Measurements from ENCODE around the gene RBM23.

The RBM23 gene

DNA sequence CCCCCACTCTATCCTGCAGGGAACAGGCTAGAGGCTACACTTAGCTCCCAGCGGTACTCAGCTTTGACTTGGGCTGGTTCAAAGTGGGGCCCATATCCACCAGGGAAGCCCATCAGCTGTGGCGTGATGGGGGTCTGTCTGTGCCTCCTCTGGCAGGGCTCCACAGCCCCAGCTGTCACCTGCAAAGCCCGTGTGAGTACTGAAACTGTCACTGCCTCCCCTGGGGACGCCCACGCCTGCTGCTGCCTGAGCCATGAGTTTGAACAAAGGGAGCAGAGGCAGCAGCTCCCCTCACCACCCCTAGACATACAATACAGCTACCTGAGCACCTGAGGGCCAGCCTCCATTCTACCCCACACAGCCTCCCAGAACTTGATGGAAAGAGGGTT lies 31.0 kb downstream of the RBM23 start:
- H3K4me1 ChIP-seq: peaks cover 0 to 27% (median 15%) of the 10 kb centered on the region in 4 donors
- intact Hi-C loops (cut with DNase I; ENCODE audit: low total_unique reads): no loop called here
- TF ChIP-seq, protein P1, sequence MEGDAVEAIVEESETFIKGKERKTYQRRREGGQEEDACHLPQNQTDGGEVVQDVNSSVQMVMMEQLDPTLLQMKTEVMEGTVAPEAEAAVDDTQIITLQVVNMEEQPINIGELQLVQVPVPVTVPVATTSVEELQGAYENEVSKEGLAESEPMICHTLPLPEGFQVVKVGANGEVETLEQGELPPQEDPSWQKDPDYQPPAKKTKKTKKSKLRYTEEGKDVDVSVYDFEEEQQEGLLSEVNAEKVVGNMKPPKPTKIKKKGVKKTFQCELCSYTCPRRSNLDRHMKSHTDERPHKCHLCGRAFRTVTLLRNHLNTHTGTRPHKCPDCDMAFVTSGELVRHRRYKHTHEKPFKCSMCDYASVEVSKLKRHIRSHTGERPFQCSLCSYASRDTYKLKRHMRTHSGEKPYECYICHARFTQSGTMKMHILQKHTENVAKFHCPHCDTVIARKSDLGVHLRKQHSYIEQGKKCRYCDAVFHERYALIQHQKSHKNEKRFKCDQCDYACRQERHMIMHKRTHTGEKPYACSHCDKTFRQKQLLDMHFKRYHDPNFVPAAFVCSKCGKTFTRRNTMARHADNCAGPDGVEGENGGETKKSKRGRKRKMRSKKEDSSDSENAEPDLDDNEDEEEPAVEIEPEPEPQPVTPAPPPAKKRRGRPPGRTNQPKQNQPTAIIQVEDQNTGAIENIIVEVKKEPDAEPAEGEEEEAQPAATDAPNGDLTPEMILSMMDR (IDR thresholded peaks at IDR 0.05): no peak
- no peaks in the 10 kb centered on the region for H3K27me3 ChIP-seq
- H3K9me3 ChIP-seq: no peaks in the 10 kb centered on the region
- peak overlapping the region in 1 of 2 donors; percentile 68 for H3K27ac ChIP-seq
- H3K36me3 ChIP-seq: no peaks in the 10 kb centered on the region
- H3K4me3 ChIP-seq: peak overlapping the region in 1 of 2 donors; percentile 74
- DNase-seq: peak in 1 of 2 donors; percentile 53

DNA sequence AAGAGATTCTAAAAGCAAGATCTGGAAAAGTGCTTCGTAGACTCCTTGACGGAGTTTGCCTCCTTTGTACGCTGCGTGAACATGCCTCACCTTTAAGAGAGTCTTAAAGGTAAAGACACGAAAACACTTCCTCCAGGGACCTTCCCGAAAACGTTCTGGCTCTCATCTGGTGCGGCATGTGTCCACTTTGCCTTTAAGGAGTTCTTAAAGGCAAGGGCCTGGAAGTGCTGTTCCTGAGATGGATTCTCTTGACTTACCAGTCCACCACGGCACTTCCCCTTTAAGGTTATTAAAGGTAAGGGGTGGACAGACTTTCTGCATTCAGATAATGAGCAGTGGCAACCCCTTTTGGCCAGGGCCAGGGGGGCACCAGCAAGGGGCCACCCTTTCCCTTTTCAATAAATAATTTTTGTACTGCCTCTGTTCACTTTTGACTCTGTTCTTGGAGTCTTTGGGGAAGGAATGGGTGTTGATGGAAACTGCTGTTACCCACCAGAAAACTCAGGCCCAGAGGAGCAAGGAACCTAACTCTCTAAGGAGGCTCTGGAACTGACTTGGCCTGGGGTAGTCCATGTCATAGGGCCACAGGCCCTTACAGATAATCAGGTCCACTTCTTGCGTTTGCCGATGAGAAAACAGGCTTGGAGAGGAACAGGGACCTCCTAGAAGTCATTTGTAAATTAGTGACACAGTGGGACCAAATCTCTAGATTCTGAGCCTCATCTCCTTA lies 31.5 kb downstream of the RBM23 start:
- H3K4me1 ChIP-seq: peaks cover 0 to 31% (median 15%) of the 10 kb centered on the region in 4 donors
- peak in 1 of 2 donors; percentile 75 for DNase-seq
- peak overlapping the region; percentile 67 to 68 for H3K27ac ChIP-seq
- intact Hi-C loops (cut with DNase I; ENCODE audit: low total_unique reads): no loop called here
- H3K9me3 ChIP-seq: no peaks in the 10 kb centered on the region
- H3K4me3 ChIP-seq: peak overlapping the region; percentile 62 to 74
- TF ChIP-seq, protein P1 (IDR thresholded peaks at IDR 0.05): no peak
- H3K36me3 ChIP-seq: no peaks in the 10 kb centered on the region
- no peaks in the 10 kb centered on the region for H3K27me3 ChIP-seq

DNA sequence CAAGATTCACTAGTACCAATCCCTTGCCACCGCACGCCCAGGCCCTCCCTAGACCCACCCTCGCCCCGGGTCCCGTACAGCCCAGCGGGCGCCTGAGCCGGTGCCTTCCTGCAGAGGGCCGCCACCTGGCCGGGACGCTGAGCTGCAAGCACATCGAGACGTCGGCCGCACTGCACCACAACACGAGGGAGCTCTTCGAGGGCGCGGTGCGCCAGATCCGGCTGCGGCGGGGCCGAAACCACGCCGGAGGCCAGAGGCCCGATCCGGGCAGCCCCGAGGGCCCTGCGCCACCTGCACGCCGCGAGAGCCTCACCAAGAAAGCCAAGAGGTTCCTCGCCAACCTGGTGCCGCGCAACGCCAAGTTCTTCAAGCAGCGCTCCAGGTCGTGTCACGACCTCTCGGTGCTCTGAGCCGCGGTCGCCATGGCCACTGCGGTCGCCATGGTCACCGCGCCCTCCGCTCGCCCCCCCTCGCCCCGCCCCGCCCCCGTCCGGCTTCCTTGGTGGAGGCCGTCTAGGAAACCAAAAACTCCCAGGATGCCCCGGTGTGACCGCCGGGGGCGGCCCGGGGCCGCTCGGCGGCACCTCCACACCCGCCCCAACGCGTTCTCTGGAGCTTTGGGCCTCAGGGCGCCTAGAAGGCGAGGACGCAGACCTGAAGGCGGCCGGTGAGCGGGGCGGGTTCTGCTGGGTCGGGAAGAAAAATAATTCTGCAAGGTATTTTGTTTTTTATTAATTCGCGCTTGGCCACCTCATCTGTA lies 32.3 kb downstream of the RBM23 start:
- intact Hi-C loops (cut with DNase I; ENCODE audit: low total_unique reads): no loop called here
- Histone ChIP-seq H3K36me3 (no peaks in the 10 kb centered on the region), H3K4me1 (peaks cover 0 to 31% (median 15%) of the 10 kb centered on the region in 4 donors), H3K9me3 (no peaks in the 10 kb centered on the region), H3K27me3 (no peaks in the 10 kb centered on the region), H3K4me3 (peak overlapping the region; percentile 62 to 74), H3K27ac (peak overlapping the region; percentile 67 to 68)
- TF ChIP-seq, protein P1 (IDR thresholded peaks at IDR 0.05): no peak
- DNase-seq: peak; percentile 38 to 84

DNA sequence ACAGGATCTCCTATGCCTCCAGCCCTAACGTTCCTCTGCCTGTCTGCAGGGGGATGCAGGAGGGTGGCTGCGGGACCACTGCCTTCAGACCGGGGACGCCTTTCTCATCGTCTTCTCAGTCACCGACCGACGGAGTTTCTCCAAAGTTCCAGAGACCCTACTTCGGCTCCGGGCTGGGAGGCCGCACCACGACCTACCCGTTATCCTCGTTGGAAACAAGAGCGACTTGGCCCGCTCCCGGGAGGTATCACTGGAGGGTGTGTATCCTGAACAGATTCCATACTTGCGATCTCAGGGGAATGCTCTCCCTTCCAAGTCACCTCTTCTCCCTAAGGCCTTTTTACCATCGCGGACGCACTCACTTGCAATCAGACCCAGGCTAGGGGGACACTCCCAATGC lies 33.0 kb downstream of the RBM23 start:
- DNase-seq: peak in 1 of 2 donors; percentile 63
- Histone ChIP-seq H3K27ac (no peak overlapping the region), H3K4me3 (peak overlapping the region; percentile 62 to 74), H3K27me3 (no peaks in the 10 kb centered on the region), H3K36me3 (no peaks in the 10 kb centered on the region), H3K4me1 (peaks cover 0 to 31% (median 15%) of the 10 kb centered on the region in 4 donors), H3K9me3 (no peaks in the 10 kb centered on the region)
- intact Hi-C loops (cut with DNase I; ENCODE audit: low total_unique reads): no loop called here
- TF ChIP-seq, protein P1 (IDR thresholded peaks at IDR 0.05): no peak

DNA sequence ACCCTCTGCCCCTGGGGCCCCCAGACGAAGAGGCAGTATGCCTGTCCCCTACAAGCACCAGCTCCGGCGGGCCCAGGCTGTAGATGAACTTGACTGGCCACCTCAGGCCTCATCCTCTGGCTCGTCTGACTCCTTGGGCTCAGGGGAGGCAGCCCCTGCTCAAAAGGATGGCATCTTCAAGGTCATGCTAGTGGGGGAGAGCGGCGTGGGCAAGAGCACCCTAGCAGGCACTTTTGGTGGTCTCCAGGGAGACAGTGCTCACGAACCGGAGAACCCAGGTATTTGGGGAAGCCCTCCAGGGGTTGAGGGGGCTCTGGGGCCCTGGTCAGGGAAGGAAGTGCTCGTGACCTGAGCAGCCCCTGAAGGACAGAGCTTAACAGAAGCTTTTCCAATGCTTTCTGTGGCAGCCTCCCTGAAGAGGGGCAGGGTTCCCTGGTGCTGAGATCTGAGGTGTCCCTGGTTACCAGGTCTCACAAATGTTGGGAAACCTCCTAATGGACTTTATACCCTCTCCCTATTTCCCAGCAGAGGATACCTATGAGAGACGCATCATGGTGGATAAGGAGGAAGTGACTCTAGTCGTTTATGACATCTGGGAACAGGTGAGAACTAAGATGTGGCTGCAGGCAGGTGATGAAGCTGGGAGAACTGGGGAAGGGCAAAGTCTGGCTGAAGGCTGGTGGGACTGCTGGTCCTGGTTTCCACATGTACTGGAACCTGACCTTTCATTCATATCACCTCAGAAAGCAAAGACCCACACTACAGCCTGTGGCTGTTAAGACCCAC lies 34.0 kb downstream of the RBM23 start:
- H3K27me3 ChIP-seq: no peaks in the 10 kb centered on the region
- DNase-seq: peak in 1 of 2 donors; percentile 60
- H3K36me3 ChIP-seq: no peaks in the 10 kb centered on the region
- TF ChIP-seq, protein P1 (IDR thresholded peaks at IDR 0.05): no peak
- H3K9me3 ChIP-seq: no peaks in the 10 kb centered on the region
- H3K4me3 ChIP-seq: no peak overlapping the region
- no peak overlapping the region for H3K27ac ChIP-seq
- intact Hi-C loops (cut with DNase I; ENCODE audit: low total_unique reads): no loop called here
- H3K4me1 ChIP-seq: peaks cover 0 to 31% (median 15%) of the 10 kb centered on the region in 4 donors
